Loucy (cell line): ENCODE measurements around the gene NPBWR2.

Experiments used
- H2AFZ ChIP-seq: fragments of 200-600 bp; sonication (generic); 2 replicates; pipeline ENCODE4 v1.6.0; 2016; ENCODE audit warnings: antibody characterized with exemption, mild to moderate bottlenecking, low read length, moderate library complexity
- H3F3A ChIP-seq: fragments of 200-600 bp; 2 replicates; pipeline ENCODE4 v1.6.0; 2016; ENCODE audit warnings: antibody characterized with exemption, low read depth, mild to moderate bottlenecking
- H3K27me3 ChIP-seq: fragments of 200-600 bp; sonication (generic); 2 replicates; pipeline ENCODE4 v1.6.1; 2014; ENCODE audit warnings: low read length, mild to moderate bottlenecking; ENCODE audit not compliant: insufficient read depth, poor library complexity, severe bottlenecking
- H3K36me3 ChIP-seq: fragments of 200-600 bp; sonication (generic); 2 replicates; pipeline ENCODE4 v1.6.1; 2016; ENCODE audit warnings: low read length; ENCODE audit not compliant: insufficient read depth
- H3K4me1 ChIP-seq: fragments of 200-600 bp; sonication (generic); 2 replicates; pipeline ENCODE4 v1.5.1; 2014; ENCODE audit warnings: low read length, mild to moderate bottlenecking; ENCODE audit not compliant: insufficient read depth, poor library complexity, severe bottlenecking
- H3K4me2 ChIP-seq: fragments of 200-600 bp; sonication (generic); 2 replicates; pipeline ENCODE4 v1.6.0; 2014; ENCODE audit warnings: antibody characterized with exemption, low read length, low read depth, mild to moderate bottlenecking; ENCODE audit not compliant: poor library complexity, severe bottlenecking
- H3K4me3 ChIP-seq: fragments of 200-600 bp; sonication (generic); 2 replicates; pipeline ENCODE4 v1.5.1; 2014; ENCODE audit warnings: low read length, mild to moderate bottlenecking, mixed read lengths; ENCODE audit not compliant: poor library complexity, severe bottlenecking
- H3K79me2 ChIP-seq: fragments of 200-600 bp; sonication (generic); 2 replicates; pipeline ENCODE4 v1.6.1; 2014; ENCODE audit warnings: low read length; ENCODE audit not compliant: insufficient read depth
- H3K9ac ChIP-seq: fragments of 200-600 bp; sonication (generic); 2 replicates; pipeline ENCODE4 v1.6.0; 2014; ENCODE audit warnings: mild to moderate bottlenecking, low read depth, low read length, moderate library complexity; ENCODE audit not compliant: poor library complexity, severe bottlenecking
- H3K9me2 ChIP-seq: fragments of 200-600 bp; sonication (generic); replicated peaks from 2 replicates; pipeline ENCODE4 v1.6.1; 2016; ENCODE audit warnings: low read depth, low read length, mixed read lengths
- H3K9me3 ChIP-seq: fragments of 200-600 bp; sonication (generic); 2 replicates; pipeline ENCODE4 v1.6.1; 2014; ENCODE audit warnings: mild to moderate bottlenecking, antibody characterized with exemption, low read length, low read depth; ENCODE audit not compliant: insufficient read depth
- H4K20me1 ChIP-seq: fragments of 200-600 bp; sonication (generic); 2 replicates; pipeline ENCODE4 v1.6.0; 2014; ENCODE audit warnings: antibody characterized with exemption, low read length, mild to moderate bottlenecking; ENCODE audit not compliant: insufficient read depth, poor library complexity, severe bottlenecking
- CTCF ChIP-seq: fragments of 200-600 bp; sonication (generic); conservative IDR thresholded peaks from 2 replicates; pipeline ENCODE4 v1.5.1; 2014; ENCODE audit warnings: mild to moderate bottlenecking, antibody characterized with exemption, low read length
- EZH2phosphoT487 ChIP-seq: fragments of 200-600 bp; IDR thresholded peaks from 2 replicates; pipeline ENCODE4 v1.6.1; 2018; ENCODE audit warnings: antibody characterized with exemption, mild to moderate bottlenecking, moderate library complexity, borderline replicate concordance

NPBWR2 gene

GRCh38 chr20:64065974-64066343 lies 41.4 kb downstream of the NPBWR2 start:
- H3F3A ChIP-seq: no peaks in the 10 kb centered on the region
- H2AFZ ChIP-seq: no peak overlapping the region
- peak overlapping the region; percentile 83 for H3K4me2 ChIP-seq
- no peaks in the 10 kb centered on the region for H3K9me3 ChIP-seq
- H4K20me1 ChIP-seq: no peaks in the 10 kb centered on the region
- H3K4me3 ChIP-seq: peak overlapping the region; percentile 30
- H3K4me1 ChIP-seq: peaks cover 60% of the 10 kb centered on the region
- H3K36me3 ChIP-seq: no peaks in the 10 kb centered on the region
- H3K9ac ChIP-seq: peak overlapping the region; percentile 20
- H3K79me2 ChIP-seq: peaks cover 15% of the 10 kb centered on the region; the same call in 1 of the 2 replicates
- TF ChIP-seq CTCF (no peak), EZH2phosphoT487 (no peak)
- no peaks in the 10 kb centered on the region for H3K27me3 ChIP-seq
- H3K9me2 ChIP-seq: no peaks in the 10 kb centered on the region

- H3F3A ChIP-seq: no peaks in the 10 kb centered on the region
- peaks cover 60% of the 10 kb centered on the region for H3K4me1 ChIP-seq
- H2AFZ ChIP-seq: no peak overlapping the region
- H3K9ac ChIP-seq: peak overlapping the region; percentile 94
- no peaks in the 10 kb centered on the region for H4K20me1 ChIP-seq
- TF ChIP-seq CTCF (no peak), EZH2phosphoT487 (no peak)
- no peaks in the 10 kb centered on the region for H3K9me3 ChIP-seq
- H3K4me2 ChIP-seq: peak overlapping the region; percentile 83
- H3K9me2 ChIP-seq: no peaks in the 10 kb centered on the region
- H3K36me3 ChIP-seq: no peaks in the 10 kb centered on the region
- no peaks in the 10 kb centered on the region for H3K27me3 ChIP-seq
- no peak overlapping the region for H3K4me3 ChIP-seq
- peaks cover 15% of the 10 kb centered on the region; the same call in 1 of the 2 replicates for H3K79me2 ChIP-seq
Observed at GRCh38 chr20:64065062-64065973, 42.0 kb downstream of the NPBWR2 start.

- TF ChIP-seq CTCF (no peak), EZH2phosphoT487 (no peak)
- H4K20me1 ChIP-seq: no peaks in the 10 kb centered on the region
- no peak overlapping the region for H2AFZ ChIP-seq
- no peaks in the 10 kb centered on the region for H3F3A ChIP-seq
- peak overlapping the region; percentile 83 for H3K4me2 ChIP-seq
- H3K9ac ChIP-seq: peak overlapping the region; percentile 94
- no peaks in the 10 kb centered on the region for H3K9me3 ChIP-seq
- H3K27me3 ChIP-seq: no peaks in the 10 kb centered on the region
- H3K4me1 ChIP-seq: peaks cover 57% of the 10 kb centered on the region
- H3K79me2 ChIP-seq: peaks cover 15% of the 10 kb centered on the region; the same call in 1 of the 2 replicates
- H3K36me3 ChIP-seq: no peaks in the 10 kb centered on the region
- peak overlapping the region; percentile 95 for H3K4me3 ChIP-seq
- no peaks in the 10 kb centered on the region for H3K9me2 ChIP-seq
Observed at GRCh38 chr20:64064145-64064698, 43.1 kb downstream of the NPBWR2 start.
